Mesenteric fat pad (tissue), 1 donor: Measurements from ENCODE around the gene GSC2. TPM values are rescaled to one million over a fixed set of nuclear protein-coding genes. Genes with fewer than 3 reads are reported as not detected.

ENCODE experiments used
- DNase-seq: peaks from one replicate; pipeline ENCODE4 v3.0.0-alpha.2; 2020; ENCODE audit warnings: low spot score
- total RNA-seq: library from RNA; stranded (reverse); fragmentation: NEBNext Ultra II Directional; extraction: Animal tissue kit (Norgen Biotek cat#: 25700); gene quantifications from one replicate; pipeline ENCODE4 v1.2.1, GENCODE V29; 2021
- donor health status: DM: yes; HTN: yes; CAD: no.

Gene GSC2
- total RNA-seq, 1 donor from 2014 or later, result not detected

DNA sequence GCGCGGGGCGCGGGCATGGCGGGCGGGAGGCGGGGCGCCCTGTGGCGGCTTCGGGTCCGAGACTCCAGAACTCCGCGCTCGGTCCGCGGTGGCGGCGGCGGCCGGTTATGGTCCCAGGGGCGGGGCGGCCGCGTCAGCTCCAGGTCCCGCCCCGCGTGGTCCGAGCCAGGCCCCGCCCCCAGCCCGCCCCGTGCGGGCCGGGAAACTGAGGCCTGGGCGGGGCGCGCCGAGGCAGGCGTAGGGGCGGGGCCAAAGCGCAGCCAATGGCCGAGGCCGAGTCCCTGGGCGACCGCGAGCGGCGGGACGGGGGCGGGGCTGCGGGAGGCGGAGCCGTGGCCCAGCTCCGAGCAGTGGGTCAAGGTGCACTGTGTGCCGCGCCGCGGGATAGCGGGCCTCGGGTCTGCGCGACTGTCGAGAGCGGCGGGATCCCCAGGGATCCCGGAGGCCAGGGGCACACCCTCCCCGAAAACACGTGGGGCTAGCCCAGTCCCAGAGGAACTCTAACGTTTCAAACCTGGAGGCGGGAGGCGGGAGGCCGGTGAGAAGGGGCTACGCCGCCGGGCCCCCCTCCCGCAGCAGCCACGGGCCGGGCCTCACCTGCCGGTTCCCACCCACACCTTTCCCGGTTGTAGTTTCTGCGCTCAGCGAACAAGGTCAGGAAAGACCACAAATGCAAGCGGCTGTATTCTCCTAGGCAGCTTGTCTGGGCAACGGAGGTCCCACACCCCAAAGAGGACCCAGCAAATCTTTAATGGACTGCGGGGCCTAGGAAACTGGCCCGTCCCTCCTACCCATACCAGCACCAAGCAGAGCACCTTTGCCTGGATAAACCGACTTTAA lies 28.8 kb upstream of the GSC2 start, which contains the start of gene SLC25A1:
Gene SLC25A1 (minus strand): TSS at position 80 of the 840 bp plus-strand sequence. CDS start 63 bp downstream, at position 17.
- DNase-seq, result peak; percentile 97

DNA sequence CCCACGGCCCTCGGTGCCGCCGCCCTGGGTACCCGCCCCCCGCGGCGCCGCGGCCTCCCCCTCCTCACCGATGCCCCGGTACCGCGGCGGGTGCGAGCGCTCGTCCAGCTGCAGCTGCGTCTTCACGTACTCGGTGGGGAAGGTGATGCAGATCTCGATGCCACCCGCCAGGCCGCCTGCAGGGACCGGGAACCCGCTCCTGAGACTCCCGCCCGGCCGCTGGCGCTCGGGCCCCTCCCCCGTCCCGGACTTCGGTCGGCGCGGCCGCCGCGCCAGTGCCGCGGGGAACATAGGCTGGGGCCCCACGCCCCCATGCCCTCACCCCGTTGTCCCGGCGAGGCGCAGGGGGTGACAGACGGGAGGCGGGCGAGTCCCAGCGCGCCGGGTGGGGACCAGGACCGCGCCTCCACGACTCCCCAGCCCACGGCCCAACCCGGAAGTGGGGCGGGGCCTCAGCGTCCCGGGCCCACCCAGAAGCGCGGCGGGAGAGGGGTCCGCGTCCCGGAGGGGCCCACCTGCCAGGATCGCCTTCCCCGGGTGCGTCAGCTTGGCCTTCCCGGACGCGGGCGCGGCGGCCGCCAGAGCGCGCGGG lies 28.1 kb upstream of the GSC2 start:
- no peak for DNase-seq

GRCh38 chr22:19177164-19178064 lies 27.3 kb upstream of the GSC2 start:
- no peak for DNase-seq

GRCh38 chr22:19176732-19177131 lies 26.6 kb upstream of the GSC2 start:
- DNase-seq, result no peak

GRCh38 chr22:19176175-19176643 lies 26.1 kb upstream of the GSC2 start:
- DNase-seq, result no peak

DNA sequence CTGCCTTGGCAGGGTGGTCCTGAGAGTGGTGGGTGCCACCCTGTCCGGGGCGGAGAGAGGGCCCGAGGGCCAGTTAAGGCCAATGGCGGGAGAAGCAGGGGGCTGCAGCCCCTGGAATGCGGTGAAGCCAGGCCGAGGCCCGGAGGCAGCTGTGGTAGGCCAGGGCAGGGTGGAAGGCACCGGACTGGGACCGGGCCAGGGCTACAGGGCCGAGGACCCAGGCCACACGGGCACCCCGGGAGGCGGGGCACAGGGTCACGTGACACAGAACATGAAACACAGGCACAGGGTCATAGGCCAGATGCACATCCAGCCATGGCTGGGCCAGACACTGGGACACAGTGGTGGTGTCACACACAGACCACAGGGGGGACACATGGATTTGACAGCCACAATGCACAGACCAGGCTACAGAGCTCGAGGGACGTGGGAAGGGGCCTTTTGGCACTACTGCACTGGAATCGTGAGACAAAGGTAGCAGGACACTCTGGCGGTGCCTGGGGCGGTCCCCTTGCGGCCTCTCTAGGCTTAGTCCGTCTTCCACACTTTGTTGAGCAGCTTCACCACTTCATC lies 25.6 kb upstream of the GSC2 start:
- no peak for DNase-seq

- DNase-seq, result no peak
Observed at GRCh38 chr22:19175026-19175601, 25.0 kb upstream of the GSC2 start.

GRCh38 chr22:19174106-19175025 lies 24.3 kb upstream of the GSC2 start:
- DNase-seq, result no peak

DNA sequence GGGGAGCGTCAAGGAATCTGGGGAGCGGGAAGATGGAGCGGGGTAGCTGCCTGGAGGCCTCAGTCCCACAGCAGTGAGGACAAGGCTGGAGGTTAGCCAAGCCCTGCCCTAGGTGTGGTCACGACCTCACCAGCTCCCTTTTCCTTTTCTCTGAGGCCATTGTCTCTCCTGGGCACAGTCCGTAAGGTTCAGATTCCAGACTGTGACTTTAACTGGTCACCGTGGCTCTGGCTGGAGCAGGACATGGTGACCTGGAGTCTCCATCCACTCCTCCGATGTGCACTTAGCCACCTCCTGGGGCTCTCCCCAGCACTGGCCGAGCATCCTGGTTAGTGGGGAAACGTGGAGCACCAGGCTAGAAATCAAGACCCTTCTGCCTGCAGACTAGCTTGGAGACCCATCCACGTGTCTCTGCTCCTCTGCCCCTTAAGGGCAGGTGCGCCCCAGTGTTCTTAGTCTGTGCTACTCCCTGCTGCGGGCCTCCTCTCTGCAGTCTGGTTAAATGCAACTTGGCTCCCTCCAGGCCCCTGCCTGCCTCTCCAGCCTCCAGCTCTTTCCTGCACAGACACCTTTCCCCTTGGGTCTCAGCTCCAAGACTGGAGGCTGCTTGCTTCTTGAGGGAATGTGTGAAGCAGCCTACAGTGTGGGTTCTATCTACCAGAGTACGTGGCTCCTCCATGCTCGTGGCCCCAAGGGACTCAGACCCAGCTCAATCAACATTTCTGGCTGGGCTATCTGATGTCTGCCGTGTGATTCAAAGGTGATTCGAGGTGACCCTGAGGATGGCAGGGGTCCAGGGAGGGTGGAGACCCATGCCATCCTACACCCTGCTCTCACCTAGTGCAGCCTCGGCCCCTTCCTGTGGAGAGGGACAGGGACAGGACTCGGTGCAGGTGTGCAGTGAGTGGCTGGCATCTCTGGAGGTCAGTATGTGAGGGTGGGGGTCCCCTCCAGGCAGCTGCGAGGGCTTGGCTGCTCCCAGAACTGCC lies 23.2 kb upstream of the GSC2 start:
- no peak for DNase-seq

DNA sequence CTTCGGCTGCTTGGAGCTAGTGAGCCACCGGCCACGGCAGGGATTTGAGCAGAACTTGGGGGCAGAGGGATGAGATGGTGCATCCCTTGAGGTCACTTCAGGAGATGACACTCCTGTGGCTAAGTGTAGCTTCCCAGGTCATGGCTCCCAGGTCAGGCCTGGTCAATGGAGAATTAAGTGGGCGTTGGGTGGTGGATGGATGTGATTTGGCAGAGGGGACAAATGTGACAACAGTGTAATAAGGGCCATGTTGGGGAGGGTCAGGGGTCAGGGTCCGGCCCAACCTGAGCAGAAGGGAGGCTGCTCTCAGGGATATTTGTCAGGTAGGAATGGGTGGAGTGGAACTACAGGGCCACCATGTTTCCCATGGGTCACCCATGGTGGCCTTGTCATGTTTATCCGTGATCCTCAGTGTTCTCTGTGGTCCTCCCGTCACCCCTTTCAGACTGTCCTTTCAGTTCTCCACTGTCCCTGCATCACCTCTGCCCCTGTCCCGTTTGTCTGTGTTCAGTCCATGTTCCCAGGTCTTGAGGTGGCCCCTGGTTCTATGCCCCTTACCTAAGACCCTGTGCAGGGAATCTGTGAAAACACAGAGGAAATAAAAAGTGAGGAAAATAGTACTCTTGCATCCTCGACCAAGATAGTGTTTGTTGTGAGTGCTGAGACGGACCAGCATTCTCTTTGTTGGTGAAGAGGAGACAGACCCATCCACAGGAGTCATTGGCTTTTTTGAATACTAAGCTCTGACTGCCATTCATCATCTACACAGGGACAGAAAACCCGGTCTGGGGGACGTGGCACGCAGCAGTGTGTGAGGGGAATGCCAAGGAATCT lies 22.3 kb upstream of the GSC2 start:
- no peak for DNase-seq

GRCh38 chr22:19169947-19170318 lies 19.8 kb upstream of the GSC2 start:
- DNase-seq, result no peak

- DNase-seq, result no peak
Observed at GRCh38 chr22:19169002-19169946, 19.2 kb upstream of the GSC2 start.

GRCh38 chr22:19168088-19168890 lies 18.2 kb upstream of the GSC2 start:
- DNase-seq, result no peak

- DNase-seq, result no peak
Observed at GRCh38 chr22:19167106-19167869, 17.2 kb upstream of the GSC2 start.

GRCh38 chr22:19166421-19166820 lies 16.3 kb upstream of the GSC2 start:
- no peak for DNase-seq
